Loucy (cell line): ENCODE results near the gene OR52K2.

ENCODE experiments used
- EZH2phosphoT487 ChIP-seq: fragments of 200-600 bp; IDR thresholded peaks from 2 replicates; pipeline ENCODE4 v1.6.1; 2018; ENCODE audit warnings: antibody characterized with exemption, mild to moderate bottlenecking, moderate library complexity, borderline replicate concordance
- TF ChIP-seq, protein P1 (sequence below): fragments of 200-600 bp; sonication (generic); conservative IDR thresholded peaks from 2 replicates; pipeline ENCODE4 v1.5.1; 2014; ENCODE audit warnings: mild to moderate bottlenecking, antibody characterized with exemption, low read length

DNA sequence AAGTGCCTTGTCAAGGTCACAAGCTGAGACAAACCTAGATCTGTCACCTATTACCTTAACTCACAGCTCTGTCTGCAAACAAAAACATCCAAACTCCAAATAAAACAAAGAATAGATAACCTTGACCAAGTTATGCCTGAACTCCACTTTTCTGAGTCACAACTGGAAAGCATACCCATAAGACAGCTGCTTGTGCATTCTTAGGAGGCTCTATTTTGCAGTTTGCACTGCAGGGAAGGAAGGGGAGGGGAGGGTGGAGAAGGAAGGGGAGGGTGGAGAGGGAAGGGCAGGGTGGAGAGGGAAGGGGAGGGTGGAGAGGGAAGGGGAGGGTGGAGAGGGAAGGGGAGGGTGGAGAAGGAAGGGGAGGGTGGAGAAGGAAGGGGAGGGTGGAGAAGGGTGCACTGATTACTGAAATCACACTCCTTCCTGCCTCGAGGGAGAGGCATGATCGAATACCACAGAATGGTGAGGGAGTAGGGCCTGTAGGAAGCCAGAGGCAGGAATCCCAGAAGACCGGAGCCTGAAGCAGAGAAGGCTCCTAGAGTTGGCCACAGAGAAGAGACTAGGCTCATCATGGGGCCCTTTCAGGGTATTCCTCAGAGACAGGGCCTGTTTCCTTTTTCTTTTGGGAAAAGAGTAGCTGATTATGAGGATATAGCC lies 5.7 kb upstream of the OR52K2 start:
- TF ChIP-seq, protein P1, sequence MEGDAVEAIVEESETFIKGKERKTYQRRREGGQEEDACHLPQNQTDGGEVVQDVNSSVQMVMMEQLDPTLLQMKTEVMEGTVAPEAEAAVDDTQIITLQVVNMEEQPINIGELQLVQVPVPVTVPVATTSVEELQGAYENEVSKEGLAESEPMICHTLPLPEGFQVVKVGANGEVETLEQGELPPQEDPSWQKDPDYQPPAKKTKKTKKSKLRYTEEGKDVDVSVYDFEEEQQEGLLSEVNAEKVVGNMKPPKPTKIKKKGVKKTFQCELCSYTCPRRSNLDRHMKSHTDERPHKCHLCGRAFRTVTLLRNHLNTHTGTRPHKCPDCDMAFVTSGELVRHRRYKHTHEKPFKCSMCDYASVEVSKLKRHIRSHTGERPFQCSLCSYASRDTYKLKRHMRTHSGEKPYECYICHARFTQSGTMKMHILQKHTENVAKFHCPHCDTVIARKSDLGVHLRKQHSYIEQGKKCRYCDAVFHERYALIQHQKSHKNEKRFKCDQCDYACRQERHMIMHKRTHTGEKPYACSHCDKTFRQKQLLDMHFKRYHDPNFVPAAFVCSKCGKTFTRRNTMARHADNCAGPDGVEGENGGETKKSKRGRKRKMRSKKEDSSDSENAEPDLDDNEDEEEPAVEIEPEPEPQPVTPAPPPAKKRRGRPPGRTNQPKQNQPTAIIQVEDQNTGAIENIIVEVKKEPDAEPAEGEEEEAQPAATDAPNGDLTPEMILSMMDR: no peak
- TF ChIP-seq EZH2phosphoT487: no peak
